Measurements from ENCODE around the gene PLXDC1. TPM values are rescaled to one million over a fixed set of nuclear protein-coding genes. Genes with fewer than 3 reads are reported as not detected.

Gene PLXDC1
- total RNA-seq: 1 to 10 TPM in 1 of 2 experiments, under 1 TPM in 1; 0.54 to 1.1 TPM

GRCh38 chr17:39151150-39151942 is at the start of gene PLXDC1:
Gene PLXDC1 (minus strand): TSS chr17:39151637. CDS start chr17:39151437, 200 bp downstream.
- peak; percentile 42 for DNase-seq
- H3K4me3 Mint-ChIP-seq: peak within 1 kb of the TSS; percentile 99
- H3K9me3 Mint-ChIP-seq: peaks cover 2% of the 10 kb centered on the region
- peak within 1 kb of the TSS; percentile 97 for H3K27ac Mint-ChIP-seq
- peaks cover 39% of the 10 kb centered on the region for H3K4me1 Mint-ChIP-seq
- H3K36me3 Mint-ChIP-seq: peaks cover 5% of the 10 kb centered on the region
- peaks cover 12% of the 10 kb centered on the region for H3K27me3 Mint-ChIP-seq

- no peak for DNase-seq
- H3K27ac Mint-ChIP-seq: peak overlapping the region; percentile 99
- H3K36me3 Mint-ChIP-seq: peaks cover 48% of the 10 kb centered on the region
- H3K4me1 Mint-ChIP-seq: peaks cover 48% of the 10 kb centered on the region
- peak overlapping the region; percentile 99 for H3K4me3 Mint-ChIP-seq
- no peaks in the 10 kb centered on the region for H3K9me3 Mint-ChIP-seq
- peaks cover 3% of the 10 kb centered on the region for H3K27me3 Mint-ChIP-seq
Observed at GRCh38 chr17:39200957-39201510, 49.6 kb upstream of the PLXDC1 start.

DNA sequence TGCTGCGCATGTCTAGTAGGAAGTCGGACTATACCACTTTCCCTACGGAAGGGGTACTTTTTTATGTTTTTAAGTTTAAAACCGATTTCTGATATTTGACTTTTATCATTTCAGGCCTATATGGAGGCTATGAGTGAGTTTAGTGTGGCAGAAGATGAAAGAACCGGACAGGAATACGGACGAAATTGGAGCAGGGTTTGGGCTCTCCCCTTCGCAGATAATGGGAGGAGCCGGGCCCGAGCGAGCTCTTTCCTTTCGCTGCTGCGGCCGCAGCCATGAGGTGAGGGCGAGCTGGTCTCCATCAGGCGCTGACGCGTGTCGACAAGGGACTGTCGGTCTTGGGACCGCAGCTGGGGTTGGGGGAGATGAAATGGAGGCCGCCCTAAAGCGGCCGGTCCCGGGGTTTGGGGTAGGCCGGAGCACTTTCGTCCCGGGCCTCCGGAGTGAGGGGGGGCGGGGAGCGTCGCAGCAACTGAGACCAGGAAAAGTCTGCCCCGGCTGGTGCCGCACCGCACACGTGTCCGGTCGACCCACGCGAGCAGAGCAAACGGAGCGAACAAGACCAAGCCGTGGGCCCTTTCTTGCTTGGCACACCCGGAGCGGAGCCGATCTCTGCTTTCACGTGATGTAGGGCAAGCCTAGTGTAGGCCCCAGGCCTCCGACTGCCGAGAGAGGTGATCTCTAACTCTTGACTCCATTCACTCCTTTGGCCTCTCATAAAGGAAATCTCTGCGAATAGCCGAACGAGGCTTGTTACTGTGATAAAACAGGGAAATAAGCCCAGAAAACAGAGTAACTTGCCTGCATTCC is 48.8 kb upstream of the PLXDC1 start, which contains the start of gene RPL19:
Gene RPL19 (plus strand): TSS at position 214 of the 810 bp plus-strand sequence. CDS start 62 bp downstream, at position 276.
- Mint-ChIP-seq H3K36me3 (peaks cover 48% of the 10 kb centered on the region), H3K27ac (peak within 1 kb of the TSS; percentile 99), H3K4me3 (peak within 1 kb of the TSS; percentile 99), H3K27me3 (peaks cover 3% of the 10 kb centered on the region), H3K4me1 (peaks cover 56% of the 10 kb centered on the region), H3K9me3 (no peaks in the 10 kb centered on the region)
- peak; percentile 81 for DNase-seq

- no peaks in the 10 kb centered on the region for H3K9me3 Mint-ChIP-seq
- peaks cover 3% of the 10 kb centered on the region for H3K27me3 Mint-ChIP-seq
- peaks cover 45% of the 10 kb centered on the region for H3K36me3 Mint-ChIP-seq
- peak; percentile 87 for DNase-seq
- peak overlapping the region; percentile 99 for H3K27ac Mint-ChIP-seq
- H3K4me1 Mint-ChIP-seq: peaks cover 56% of the 10 kb centered on the region
- peak overlapping the region; percentile 99 for H3K4me3 Mint-ChIP-seq
Observed at GRCh38 chr17:39199820-39200069, 48.3 kb upstream of the PLXDC1 start.

- no peak for DNase-seq
- Mint-ChIP-seq H3K36me3 (peaks cover 31% of the 10 kb centered on the region), H3K9me3 (no peaks in the 10 kb centered on the region), H3K27ac (peak overlapping the region; percentile 99), H3K4me3 (peak overlapping the region; percentile 99), H3K4me1 (peaks cover 53% of the 10 kb centered on the region), H3K27me3 (peaks cover 3% of the 10 kb centered on the region)
Observed at GRCh38 chr17:39198186-39198566, 46.7 kb upstream of the PLXDC1 start.

DNA sequence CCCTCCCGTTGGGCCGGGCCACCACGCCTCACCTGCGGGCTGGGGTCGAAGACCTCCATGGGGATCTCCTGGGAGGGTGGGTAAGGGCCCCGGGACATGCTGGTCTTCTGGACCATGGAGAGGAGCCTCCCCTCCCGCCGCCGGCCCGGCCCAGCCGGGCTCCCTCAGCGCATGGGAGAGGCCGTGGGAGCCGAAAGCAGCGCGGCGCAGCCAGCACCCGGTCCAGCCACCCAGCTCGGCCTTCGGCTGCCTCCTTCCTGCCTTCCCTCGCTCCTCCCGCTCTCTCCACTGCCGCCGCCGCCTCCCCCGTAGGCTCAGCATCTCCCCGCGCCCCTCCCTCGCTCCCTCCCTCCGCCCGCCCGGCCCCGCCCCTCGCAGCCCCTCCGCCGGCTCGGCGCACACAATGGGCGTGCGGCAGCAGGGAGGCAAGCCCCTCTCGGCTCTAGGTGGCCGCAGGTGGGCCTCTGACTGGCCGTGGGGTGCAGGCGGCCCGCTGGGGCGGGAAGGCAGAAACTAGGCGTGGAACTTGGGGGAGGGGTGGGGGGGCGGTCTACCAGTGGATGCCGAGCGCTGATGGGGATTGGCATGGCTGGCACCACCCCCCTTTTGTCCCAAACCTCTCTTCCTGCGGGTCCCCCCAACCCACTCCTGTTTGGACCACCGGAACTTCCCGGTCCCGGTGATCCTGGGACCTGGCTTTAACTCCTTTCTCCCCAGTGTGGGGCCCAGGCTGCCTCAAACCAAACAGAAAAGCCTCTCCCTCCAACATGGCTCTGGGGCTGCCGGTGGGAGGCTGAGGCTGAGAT is 46.1 kb upstream of the PLXDC1 start, which contains the start of gene CACNB1:
Gene CACNB1 (minus strand): TSS at position 290 of the 806 bp plus-strand sequence. CDS start 174 bp downstream, at position 116.
- peaks cover 3% of the 10 kb centered on the region for H3K27me3 Mint-ChIP-seq
- H3K4me3 Mint-ChIP-seq: peak within 1 kb of the TSS; percentile 99
- H3K9me3 Mint-ChIP-seq: no peaks in the 10 kb centered on the region
- DNase-seq: peak; percentile 81
- H3K27ac Mint-ChIP-seq: peak within 1 kb of the TSS; percentile 99
- peaks cover 27% of the 10 kb centered on the region for H3K36me3 Mint-ChIP-seq
- H3K4me1 Mint-ChIP-seq: peaks cover 49% of the 10 kb centered on the region

GRCh38 chr17:39196808-39197291 is 45.4 kb upstream of the PLXDC1 start:
- H3K4me1 Mint-ChIP-seq: peaks cover 42% of the 10 kb centered on the region
- peak overlapping the region; percentile 99 for H3K4me3 Mint-ChIP-seq
- peaks cover 23% of the 10 kb centered on the region for H3K36me3 Mint-ChIP-seq
- peak; percentile 15 for DNase-seq
- H3K9me3 Mint-ChIP-seq: no peaks in the 10 kb centered on the region
- peaks cover 3% of the 10 kb centered on the region for H3K27me3 Mint-ChIP-seq
- H3K27ac Mint-ChIP-seq: peak overlapping the region; percentile 68

GRCh38 chr17:39196241-39196807 is 44.9 kb upstream of the PLXDC1 start:
- no peaks in the 10 kb centered on the region for H3K9me3 Mint-ChIP-seq
- H3K27ac Mint-ChIP-seq: peak overlapping the region; percentile 40
- peaks cover 18% of the 10 kb centered on the region for H3K36me3 Mint-ChIP-seq
- peaks cover 3% of the 10 kb centered on the region for H3K27me3 Mint-ChIP-seq
- peak overlapping the region; percentile 99 for H3K4me3 Mint-ChIP-seq
- H3K4me1 Mint-ChIP-seq: peaks cover 38% of the 10 kb centered on the region
- no peak for DNase-seq

GRCh38 chr17:39195568-39196160 is 44.2 kb upstream of the PLXDC1 start:
- Mint-ChIP-seq H3K9me3 (no peaks in the 10 kb centered on the region), H3K4me3 (peak overlapping the region; percentile 99), H3K27ac (no peak overlapping the region), H3K4me1 (peaks cover 35% of the 10 kb centered on the region), H3K27me3 (peaks cover 3% of the 10 kb centered on the region), H3K36me3 (peaks cover 11% of the 10 kb centered on the region)
- no peak for DNase-seq

DNA sequence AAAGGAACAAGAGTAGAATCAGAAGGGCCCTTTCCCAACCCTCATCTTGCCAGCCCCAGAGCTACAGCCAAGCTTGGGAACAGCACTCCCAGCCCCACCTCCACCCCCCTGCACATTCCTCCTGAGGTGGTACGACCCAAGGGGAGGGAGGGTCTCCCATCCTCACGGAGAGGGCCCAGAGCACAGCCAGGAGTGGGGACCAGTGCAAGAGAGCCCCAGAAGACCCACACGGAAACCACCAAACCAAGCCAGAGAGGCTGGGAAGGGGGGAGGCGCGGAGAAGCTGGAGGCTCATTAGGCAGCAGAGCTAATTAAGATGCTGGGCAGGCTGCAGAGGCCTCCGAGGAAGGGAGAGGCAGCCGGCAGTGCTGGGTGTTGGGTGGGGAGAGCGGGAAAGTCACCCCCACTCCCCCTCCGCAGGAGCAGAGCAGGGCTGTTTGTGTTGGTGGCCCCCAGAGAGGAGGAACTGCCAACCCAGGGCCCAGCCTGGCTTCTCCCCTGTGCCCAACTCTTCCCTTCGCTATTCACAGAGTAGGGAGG is 43.6 kb upstream of the PLXDC1 start:
- no peak overlapping the region for H3K27ac Mint-ChIP-seq
- H3K36me3 Mint-ChIP-seq: peaks cover 5% of the 10 kb centered on the region
- DNase-seq: no peak
- peaks cover under 1% of the 10 kb centered on the region for H3K27me3 Mint-ChIP-seq
- H3K9me3 Mint-ChIP-seq: no peaks in the 10 kb centered on the region
- peaks cover 33% of the 10 kb centered on the region for H3K4me1 Mint-ChIP-seq
- H3K4me3 Mint-ChIP-seq: no peak overlapping the region

DNA sequence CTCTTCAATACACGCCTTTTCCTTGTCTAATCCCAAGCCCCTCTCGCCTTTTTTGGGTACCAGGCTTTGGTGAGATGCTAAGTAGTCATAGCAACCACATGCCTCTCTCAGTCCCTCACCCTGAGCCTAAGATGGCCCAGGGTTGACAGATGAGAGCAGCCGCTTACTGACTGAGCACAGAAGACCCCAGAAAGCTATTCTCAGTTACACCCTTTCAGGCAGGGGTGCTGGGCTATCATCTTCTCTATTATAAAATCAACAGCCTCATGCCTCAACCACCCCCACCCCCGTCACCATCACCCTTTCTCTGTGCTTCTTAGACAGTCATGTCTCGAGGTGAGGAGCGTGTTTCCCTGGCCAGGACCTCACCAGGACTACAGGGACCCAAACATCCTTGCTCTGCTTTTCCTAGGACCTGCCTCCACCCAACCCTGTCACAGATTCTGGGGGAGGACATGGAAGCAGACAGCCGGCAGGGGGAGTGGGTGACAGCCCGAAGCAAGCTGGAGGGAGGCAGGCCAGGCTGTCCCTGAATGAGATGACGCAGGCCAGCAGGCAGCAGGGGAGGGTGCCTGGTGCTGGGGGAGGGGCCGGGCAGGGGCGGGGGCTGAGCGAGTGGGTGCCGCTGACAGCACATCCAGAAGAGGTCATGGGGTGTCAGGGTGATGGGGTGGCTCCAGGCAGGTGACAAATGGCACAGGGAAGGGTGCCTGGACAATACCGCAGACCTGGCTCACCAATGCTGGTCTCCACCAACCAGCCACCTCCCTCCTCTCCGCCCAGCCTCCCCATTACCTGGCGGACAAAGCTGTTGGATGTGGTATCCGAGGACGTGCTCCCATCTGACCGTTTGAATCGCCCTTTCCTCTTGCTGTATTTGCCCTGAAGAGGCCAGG is 42.9 kb upstream of the PLXDC1 start:
- H3K4me1 Mint-ChIP-seq: peaks cover 33% of the 10 kb centered on the region
- no peak overlapping the region for H3K27ac Mint-ChIP-seq
- DNase-seq: no peak
- H3K9me3 Mint-ChIP-seq: no peaks in the 10 kb centered on the region
- no peaks in the 10 kb centered on the region for H3K27me3 Mint-ChIP-seq
- no peak overlapping the region for H3K4me3 Mint-ChIP-seq
- peaks cover 3% of the 10 kb centered on the region for H3K36me3 Mint-ChIP-seq

- Mint-ChIP-seq H3K4me3 (no peak overlapping the region), H3K9me3 (no peaks in the 10 kb centered on the region), H3K36me3 (peaks cover 3% of the 10 kb centered on the region), H3K4me1 (peaks cover 24% of the 10 kb centered on the region), H3K27ac (no peak overlapping the region), H3K27me3 (no peaks in the 10 kb centered on the region)
- no peak for DNase-seq
Observed at GRCh38 chr17:39193346-39193745, 41.9 kb upstream of the PLXDC1 start.

GRCh38 chr17:39192901-39193300 is 41.5 kb upstream of the PLXDC1 start:
- Mint-ChIP-seq H3K4me3 (no peak overlapping the region), H3K4me1 (peaks cover 20% of the 10 kb centered on the region), H3K36me3 (peaks cover 3% of the 10 kb centered on the region), H3K27me3 (no peaks in the 10 kb centered on the region), H3K9me3 (no peaks in the 10 kb centered on the region), H3K27ac (no peak overlapping the region)
- DNase-seq: no peak
